Measurements from ENCODE around the gene ZBTB16. TPM values are rescaled to one million over a fixed set of nuclear protein-coding genes. Genes with fewer than 3 reads are reported as not detected.

ZBTB16 gene
- total RNA-seq, 1 experiment from 2014 or later: 70.4 TPM

- POLR2A ChIA-PET: no interaction called here
- intact Hi-C loops (cut with micrococcal nuclease): no loop called here
- Mint-ChIP-seq H3K9me3 (ENCODE audit: unreplicated experiment) (no peaks in the 10 kb centered on the region), H3K4me1 (ENCODE audit: insufficient read depth, unreplicated experiment) (no peaks in the 10 kb centered on the region), H3K36me3 (ENCODE audit: insufficient read depth, unreplicated experiment) (peaks cover 48% of the 10 kb centered on the region), H3K27ac (ENCODE audit: low read depth, unreplicated experiment) (no peak overlapping the region), H3K27me3 (ENCODE audit: insufficient read depth, unreplicated experiment) (no peaks in the 10 kb centered on the region), H3K4me3 (ENCODE audit: unreplicated experiment) (no peak overlapping the region)
- no TSS peak for BruUV-seq (replicated peaks)
- no peak for DNase-seq (ENCODE audit: unreplicated experiment)
- TF ChIP-seq CTCF (IDR thresholded peaks at IDR 0.05; ENCODE audit: unreplicated experiment): no peak
- CTCF ChIA-PET: interaction anchor here (1.2 kb wide), 1 partner anchor 10 kb away, joined by 8 read pairs; no protein-coding TSS in a partner anchor
Measured at GRCh38 chr11:114270531-114271270, 211.2 kb downstream of the ZBTB16 start.

GRCh38 chr11:114271316-114271715 is 211.8 kb downstream of the ZBTB16 start:
- POLR2A ChIA-PET: no interaction called here
- H3K27me3 Mint-ChIP-seq (ENCODE audit: insufficient read depth, unreplicated experiment): no peaks in the 10 kb centered on the region
- TF ChIP-seq CTCF (IDR thresholded peaks at IDR 0.05; ENCODE audit: unreplicated experiment): no peak

GRCh38 chr11:114272311-114272710 is 212.8 kb downstream of the ZBTB16 start:
- Mint-ChIP-seq H3K4me1 (ENCODE audit: insufficient read depth, unreplicated experiment) (no peaks in the 10 kb centered on the region), H3K9me3 (ENCODE audit: unreplicated experiment) (no peaks in the 10 kb centered on the region), H3K27me3 (ENCODE audit: insufficient read depth, unreplicated experiment) (no peaks in the 10 kb centered on the region), H3K27ac (ENCODE audit: low read depth, unreplicated experiment) (no peak overlapping the region), H3K36me3 (ENCODE audit: insufficient read depth, unreplicated experiment) (peaks cover 61% of the 10 kb centered on the region), H3K4me3 (ENCODE audit: unreplicated experiment) (no peak overlapping the region)
- no TSS peak for BruUV-seq (replicated peaks)
- no peak for TF ChIP-seq CTCF (IDR thresholded peaks at IDR 0.05; ENCODE audit: unreplicated experiment)
- DNase-seq (ENCODE audit: unreplicated experiment): no peak
- intact Hi-C loops (cut with micrococcal nuclease): no loop called here
- ChIA-PET CTCF (interaction anchor here (0.6 kb wide), 1 partner anchor 157 kb away, joined by 6 read pairs; no protein-coding TSS in a partner anchor), POLR2A (interaction anchor here (0.7 kb wide), 2 partner anchors 52 to 289 kb away, joined by 3 read pairs; no protein-coding TSS in a partner anchor)

More at GRCh38 chr11:114271316-114271715, 211.8 kb downstream of the ZBTB16 start:
- no peaks in the 10 kb centered on the region for H3K4me1 Mint-ChIP-seq (ENCODE audit: insufficient read depth, unreplicated experiment)
- H3K4me3 Mint-ChIP-seq (ENCODE audit: unreplicated experiment): no peak overlapping the region
- intact Hi-C loops (cut with micrococcal nuclease): no loop called here
- DNase-seq (ENCODE audit: unreplicated experiment): no peak
- CTCF ChIA-PET: interaction anchor here (1.2 kb wide), 1 partner anchor 10 kb away, joined by 8 read pairs; no protein-coding TSS in a partner anchor
- peaks cover 51% of the 10 kb centered on the region for H3K36me3 Mint-ChIP-seq (ENCODE audit: insufficient read depth, unreplicated experiment)
- H3K27ac Mint-ChIP-seq (ENCODE audit: low read depth, unreplicated experiment): peak overlapping the region; percentile 23
- no peaks in the 10 kb centered on the region for H3K9me3 Mint-ChIP-seq (ENCODE audit: unreplicated experiment)
- no TSS peak for BruUV-seq (replicated peaks)

- H3K27me3 Mint-ChIP-seq (ENCODE audit: insufficient read depth, unreplicated experiment): no peaks in the 10 kb centered on the region
- no peaks in the 10 kb centered on the region for H3K4me1 Mint-ChIP-seq (ENCODE audit: insufficient read depth, unreplicated experiment)
- ChIA-PET POLR2A (interaction anchor here (0.6 to 1.8 kb wide), 2 partner anchors 9 to 169 kb away, joined by 3 to 5 read pairs; no protein-coding TSS in a partner anchor), CTCF (no interaction called here)
- TF ChIP-seq CTCF (IDR thresholded peaks at IDR 0.05; ENCODE audit: unreplicated experiment): no peak
- intact Hi-C loops (cut with micrococcal nuclease): no loop called here
- H3K27ac Mint-ChIP-seq (ENCODE audit: low read depth, unreplicated experiment): peak overlapping the region; percentile 16
- no peaks in the 10 kb centered on the region for H3K9me3 Mint-ChIP-seq (ENCODE audit: unreplicated experiment)
- DNase-seq (ENCODE audit: unreplicated experiment): no peak
- H3K4me3 Mint-ChIP-seq (ENCODE audit: unreplicated experiment): no peak overlapping the region
- peaks cover 68% of the 10 kb centered on the region for H3K36me3 Mint-ChIP-seq (ENCODE audit: insufficient read depth, unreplicated experiment)
- no TSS peak for BruUV-seq (replicated peaks)
Measured at GRCh38 chr11:114273071-114273470, 213.6 kb downstream of the ZBTB16 start.
